Measurements from ENCODE around the gene CD248.

Gene CD248

DNA sequence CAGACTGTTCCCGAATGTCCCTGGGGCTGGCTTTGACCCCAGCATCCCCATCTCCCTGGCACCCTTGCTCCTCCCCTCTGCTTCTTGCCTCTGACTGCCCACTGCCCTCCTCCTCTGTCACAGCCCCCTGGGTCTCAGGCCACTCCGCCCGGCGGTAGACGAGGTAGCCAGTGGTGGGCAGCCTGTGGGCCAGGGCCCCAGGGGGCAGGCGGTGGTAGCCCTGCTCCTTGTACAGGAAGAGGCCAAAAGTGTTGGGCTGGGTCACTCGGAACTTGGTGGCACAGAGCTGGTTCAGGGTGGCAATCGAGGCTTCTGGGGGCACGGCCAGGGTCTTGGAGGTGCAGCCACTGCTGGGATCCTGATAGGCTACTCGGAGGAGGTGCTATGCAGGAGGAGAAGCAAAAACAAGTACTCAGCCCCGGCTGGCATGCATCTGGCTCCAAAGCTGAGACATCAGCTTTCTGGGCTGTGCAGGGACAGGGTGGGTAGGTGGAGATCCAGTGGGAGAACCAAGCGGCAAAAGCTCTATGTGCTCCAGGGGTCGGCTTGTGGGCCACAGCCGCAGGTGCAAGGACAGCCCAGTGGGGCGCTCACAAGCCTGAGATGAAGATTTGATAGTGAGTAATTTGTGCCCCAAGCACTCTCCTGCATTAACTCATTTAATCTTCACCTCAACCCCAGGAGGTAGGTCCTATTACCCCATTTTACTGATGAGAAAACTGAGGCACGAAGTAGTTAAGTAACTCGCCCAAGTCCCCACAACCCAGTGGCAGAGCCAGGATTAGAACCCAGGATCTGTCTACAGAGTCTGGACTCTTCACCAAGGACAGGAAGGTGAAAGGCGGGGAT lies 15.8 kb upstream of the CD248 start:
- H3K9ac ChIP-seq (ENCODE audit: low read depth, low read length), result no peak overlapping the region
- H3K27me3 ChIP-seq (ENCODE audit: insufficient read depth, low read length), result peaks cover 18% of the 10 kb centered on the region
- H3K4me3 ChIP-seq (ENCODE audit: low read length), result no peak overlapping the region
- no peaks in the 10 kb centered on the region for H3K9me3 ChIP-seq (ENCODE audit: insufficient read depth, low read depth, low read length)
- H3K36me3 ChIP-seq (ENCODE audit: insufficient read depth, low read depth, low read length), result no peaks in the 10 kb centered on the region
- peaks cover 6% of the 10 kb centered on the region; the same call in 1 of the 2 replicates for H3K4me1 ChIP-seq (ENCODE audit: insufficient read depth, low read length)
- H3K27ac ChIP-seq (ENCODE audit: low read length), result no peak overlapping the region

DNA sequence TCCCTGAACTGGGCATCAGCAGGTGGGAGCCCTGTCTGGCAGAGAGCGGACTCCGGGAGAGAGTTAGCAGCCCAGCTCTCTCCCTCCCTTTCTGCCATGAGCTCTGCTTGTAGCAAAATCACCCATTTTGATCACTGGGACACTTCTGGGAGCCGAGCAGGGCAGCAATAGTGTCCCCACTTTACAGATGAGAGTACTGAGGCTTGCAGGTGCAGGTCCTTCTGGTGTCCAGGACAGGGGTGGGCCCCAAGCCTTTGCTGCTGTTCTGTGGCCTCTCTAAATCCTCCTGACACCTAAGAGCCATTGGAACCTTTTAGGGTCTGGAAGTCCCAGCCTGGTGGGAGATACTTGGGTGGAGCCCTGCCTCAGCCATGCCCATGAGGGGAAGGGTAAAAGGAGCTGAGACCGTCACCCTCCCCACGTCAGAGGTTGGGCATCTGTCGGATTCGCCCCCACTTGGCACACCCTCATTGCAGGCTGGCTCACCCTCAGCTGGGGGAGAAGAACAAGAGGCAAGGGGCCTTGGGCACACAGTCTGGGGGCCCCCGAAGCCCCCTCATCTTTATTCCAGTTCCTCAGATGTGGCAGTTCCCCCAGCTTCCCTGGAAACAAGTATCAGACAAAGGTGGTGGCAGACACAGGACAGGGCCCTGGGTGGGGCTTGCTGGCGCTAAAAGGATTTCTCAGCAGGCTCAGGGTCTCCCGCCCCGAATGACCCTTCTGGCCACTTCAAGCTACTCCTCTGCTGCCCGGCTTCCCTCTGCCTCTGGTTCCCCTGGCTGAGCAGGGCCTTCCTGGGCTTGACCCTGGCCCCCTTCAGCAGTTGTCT lies 14.9 kb upstream of the CD248 start:
- Histone ChIP-seq H3K4me1 (ENCODE audit: insufficient read depth, low read length) (peaks cover 6% of the 10 kb centered on the region; the same call in 1 of the 2 replicates), H3K9me3 (ENCODE audit: insufficient read depth, low read depth, low read length) (no peaks in the 10 kb centered on the region), H3K4me3 (ENCODE audit: low read length) (no peak overlapping the region), H3K9ac (ENCODE audit: low read depth, low read length) (no peak overlapping the region), H3K27me3 (ENCODE audit: insufficient read depth, low read length) (peaks cover 23% of the 10 kb centered on the region), H3K36me3 (ENCODE audit: insufficient read depth, low read depth, low read length) (no peaks in the 10 kb centered on the region), H3K27ac (ENCODE audit: low read length) (no peak overlapping the region)

DNA sequence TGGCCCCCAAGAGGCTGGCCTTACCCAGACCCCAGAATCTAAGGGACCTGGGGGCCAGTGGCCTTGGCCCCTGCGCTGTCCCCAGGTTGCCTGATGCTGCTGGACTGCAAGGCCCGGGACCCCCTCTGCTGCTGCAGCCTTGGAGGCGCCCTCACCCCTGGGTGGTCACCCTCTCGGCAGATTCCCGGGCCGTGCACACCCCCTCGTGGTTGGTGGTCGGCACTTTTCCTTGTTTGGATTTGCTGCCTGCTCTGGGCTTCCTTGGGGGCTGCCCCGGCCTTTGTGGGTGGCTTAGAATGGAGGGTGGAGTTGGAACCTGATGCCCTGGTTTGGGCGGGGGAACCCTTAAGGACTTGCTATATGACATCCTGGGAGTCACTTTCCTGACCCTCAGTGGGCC lies 14.1 kb upstream of the CD248 start:
- Histone ChIP-seq H3K27ac (ENCODE audit: low read length) (no peak overlapping the region), H3K27me3 (ENCODE audit: insufficient read depth, low read length) (peaks cover 21% of the 10 kb centered on the region), H3K9me3 (ENCODE audit: insufficient read depth, low read depth, low read length) (no peaks in the 10 kb centered on the region), H3K9ac (ENCODE audit: low read depth, low read length) (no peak overlapping the region), H3K4me3 (ENCODE audit: low read length) (no peak overlapping the region), H3K36me3 (ENCODE audit: insufficient read depth, low read depth, low read length) (no peaks in the 10 kb centered on the region), H3K4me1 (ENCODE audit: insufficient read depth, low read length) (peaks cover 6% of the 10 kb centered on the region; the same call in 1 of the 2 replicates)

DNA sequence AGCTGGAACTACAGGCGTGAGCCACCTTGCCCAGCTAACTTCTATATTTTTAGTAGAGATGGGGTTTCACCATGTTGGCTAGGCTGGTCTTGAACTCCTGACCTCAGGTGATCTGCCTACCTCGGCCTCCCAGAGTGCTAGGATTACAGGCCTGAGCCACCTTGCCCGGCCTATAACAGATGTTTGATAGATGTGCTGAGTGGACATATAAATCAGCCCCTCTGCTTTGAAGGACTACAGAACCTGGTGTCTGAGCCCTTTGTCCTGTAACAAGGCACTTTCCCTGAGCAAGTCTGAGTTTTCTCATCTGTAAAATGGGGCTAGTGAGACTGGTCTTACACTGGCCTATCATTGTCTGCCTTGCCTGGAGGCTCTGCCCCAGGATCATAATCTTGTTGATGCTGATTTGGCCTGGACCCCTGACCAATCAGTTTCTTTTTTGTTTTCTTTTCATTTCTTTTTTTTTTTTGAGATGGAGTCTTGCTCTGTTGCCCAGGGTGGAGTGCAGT lies 12.4 kb upstream of the CD248 start:
- Histone ChIP-seq H3K9me3 (ENCODE audit: insufficient read depth, low read depth, low read length) (no peaks in the 10 kb centered on the region), H3K4me1 (ENCODE audit: insufficient read depth, low read length) (peaks cover 4% of the 10 kb centered on the region; the same call in 1 of the 2 replicates), H3K27ac (ENCODE audit: low read length) (no peak overlapping the region), H3K36me3 (ENCODE audit: insufficient read depth, low read depth, low read length) (no peaks in the 10 kb centered on the region), H3K9ac (ENCODE audit: low read depth, low read length) (no peak overlapping the region), H3K27me3 (ENCODE audit: insufficient read depth, low read length) (peaks cover 11% of the 10 kb centered on the region), H3K4me3 (ENCODE audit: low read length) (no peak overlapping the region)

DNA sequence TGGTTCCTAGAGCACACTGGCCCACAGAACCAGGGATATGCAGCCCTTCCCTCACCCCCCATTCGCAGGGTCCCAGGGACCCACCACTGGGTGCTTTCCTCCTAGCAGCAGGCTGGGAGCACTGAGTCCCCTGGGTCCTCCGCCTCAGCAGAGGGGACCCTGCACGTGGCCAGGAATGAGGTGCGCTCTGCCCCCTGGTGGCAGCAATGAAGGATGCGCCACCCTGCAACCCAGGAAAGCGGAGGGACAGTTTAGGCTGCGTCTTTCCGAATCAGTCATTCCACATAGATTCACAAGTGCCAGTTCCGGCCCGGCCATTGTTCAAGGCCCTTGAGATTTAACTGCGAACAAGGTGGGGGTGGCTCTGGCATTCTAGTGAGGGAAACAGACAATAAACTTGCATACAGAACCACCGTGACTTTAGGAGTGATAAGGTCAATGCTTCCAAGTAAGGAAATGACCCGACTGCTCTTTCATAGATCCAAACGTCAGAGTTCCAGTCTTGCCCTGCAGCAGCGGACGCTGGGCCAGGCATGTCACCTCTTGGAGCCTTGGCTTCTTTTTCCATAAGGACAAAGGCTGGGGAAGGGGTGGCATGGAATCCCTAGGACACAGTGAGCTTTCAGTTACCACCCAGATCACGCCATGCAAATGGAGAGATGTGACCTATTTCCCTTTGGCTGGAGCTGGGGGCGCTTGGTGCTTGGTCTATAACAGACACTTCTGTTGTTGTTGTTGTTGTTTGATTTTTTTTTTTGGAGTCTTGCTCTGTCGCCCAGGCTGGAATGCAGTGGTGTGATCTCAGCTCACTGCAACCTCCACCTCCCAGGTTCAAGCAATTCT lies 11.7 kb upstream of the CD248 start:
- H3K9me3 ChIP-seq (ENCODE audit: insufficient read depth, low read depth, low read length), result no peaks in the 10 kb centered on the region
- peak overlapping the region; percentile 40; the same call in 1 of the 2 replicates for H3K9ac ChIP-seq (ENCODE audit: low read depth, low read length)
- H3K4me3 ChIP-seq (ENCODE audit: low read length), result peak overlapping the region; percentile 37
- peaks cover 11% of the 10 kb centered on the region for H3K27me3 ChIP-seq (ENCODE audit: insufficient read depth, low read length)
- H3K4me1 ChIP-seq (ENCODE audit: insufficient read depth, low read length), result peaks cover 4% of the 10 kb centered on the region; the same call in 1 of the 2 replicates
- H3K27ac ChIP-seq (ENCODE audit: low read length), result no peak overlapping the region
- H3K36me3 ChIP-seq (ENCODE audit: insufficient read depth, low read depth, low read length), result no peaks in the 10 kb centered on the region

DNA sequence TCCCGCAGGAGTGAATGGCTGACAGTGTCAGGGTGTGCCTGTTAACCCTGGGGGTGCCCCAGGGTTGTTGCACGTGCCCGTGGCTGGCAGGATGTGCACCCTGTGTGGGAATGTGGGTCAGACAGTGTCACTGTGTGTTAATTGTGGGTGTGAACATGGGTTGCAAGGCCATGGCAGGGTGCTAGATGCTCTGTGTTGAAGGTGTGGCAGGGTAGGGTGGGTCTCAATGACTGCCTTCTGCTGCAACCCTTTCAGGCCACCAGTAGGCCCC lies 11.1 kb upstream of the CD248 start:
- no peak overlapping the region for H3K9ac ChIP-seq (ENCODE audit: low read depth, low read length)
- H3K36me3 ChIP-seq (ENCODE audit: insufficient read depth, low read depth, low read length), result no peaks in the 10 kb centered on the region
- H3K4me1 ChIP-seq (ENCODE audit: insufficient read depth, low read length), result peaks cover 4% of the 10 kb centered on the region; the same call in 1 of the 2 replicates
- H3K4me3 ChIP-seq (ENCODE audit: low read length), result no peak overlapping the region
- no peak overlapping the region for H3K27ac ChIP-seq (ENCODE audit: low read length)
- peaks cover 11% of the 10 kb centered on the region for H3K27me3 ChIP-seq (ENCODE audit: insufficient read depth, low read length)
- H3K9me3 ChIP-seq (ENCODE audit: insufficient read depth, low read depth, low read length), result no peaks in the 10 kb centered on the region

DNA sequence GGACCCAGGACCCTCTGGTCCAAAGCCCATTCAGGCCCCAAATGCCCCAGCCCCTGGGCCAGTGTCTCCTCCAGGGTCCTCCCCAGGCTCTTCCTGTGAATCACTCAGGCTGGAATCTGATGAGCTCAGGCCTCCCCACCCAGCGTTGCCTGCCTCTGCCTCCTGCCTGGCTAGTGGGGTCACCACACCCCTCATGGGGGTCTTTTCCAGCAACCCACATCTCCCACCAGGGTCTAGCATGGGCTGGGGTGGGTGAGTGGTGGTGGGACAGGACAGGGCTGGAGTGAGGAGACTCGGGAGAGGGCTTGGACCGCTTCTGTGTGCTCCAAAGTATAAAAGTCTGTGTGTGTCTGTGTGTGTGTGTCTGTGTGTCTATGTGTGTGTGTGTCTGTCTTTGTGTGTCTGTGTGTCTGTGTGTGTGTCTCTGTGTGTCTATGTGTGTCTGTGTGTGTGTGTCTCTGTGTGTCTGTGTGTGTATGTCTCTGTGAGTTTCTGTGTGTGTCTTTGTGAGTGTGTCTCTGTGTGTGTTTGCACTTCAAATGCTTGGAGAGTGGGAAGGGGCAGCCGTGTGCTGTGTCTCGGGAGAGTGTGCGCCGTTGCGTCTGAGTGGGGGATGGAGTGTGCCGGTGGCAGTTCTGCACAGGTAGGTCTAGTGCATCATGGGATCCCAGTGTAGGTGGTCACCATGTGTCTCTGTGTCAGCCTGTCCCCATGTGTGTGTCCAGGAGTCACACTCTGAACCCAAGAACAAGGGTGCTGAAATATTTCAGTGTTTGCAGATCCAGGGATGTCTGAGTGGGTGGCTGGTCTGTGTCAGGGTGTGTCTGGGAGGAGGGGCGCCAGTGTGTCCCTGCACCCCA lies 10.6 kb upstream of the CD248 start:
- Histone ChIP-seq H3K9ac (ENCODE audit: low read depth, low read length) (no peak overlapping the region), H3K4me3 (ENCODE audit: low read length) (no peak overlapping the region), H3K36me3 (ENCODE audit: insufficient read depth, low read depth, low read length) (no peaks in the 10 kb centered on the region), H3K4me1 (ENCODE audit: insufficient read depth, low read length) (peaks cover 4% of the 10 kb centered on the region; the same call in 1 of the 2 replicates), H3K27me3 (ENCODE audit: insufficient read depth, low read length) (peaks cover 11% of the 10 kb centered on the region), H3K27ac (ENCODE audit: low read length) (no peak overlapping the region), H3K9me3 (ENCODE audit: insufficient read depth, low read depth, low read length) (no peaks in the 10 kb centered on the region)

DNA sequence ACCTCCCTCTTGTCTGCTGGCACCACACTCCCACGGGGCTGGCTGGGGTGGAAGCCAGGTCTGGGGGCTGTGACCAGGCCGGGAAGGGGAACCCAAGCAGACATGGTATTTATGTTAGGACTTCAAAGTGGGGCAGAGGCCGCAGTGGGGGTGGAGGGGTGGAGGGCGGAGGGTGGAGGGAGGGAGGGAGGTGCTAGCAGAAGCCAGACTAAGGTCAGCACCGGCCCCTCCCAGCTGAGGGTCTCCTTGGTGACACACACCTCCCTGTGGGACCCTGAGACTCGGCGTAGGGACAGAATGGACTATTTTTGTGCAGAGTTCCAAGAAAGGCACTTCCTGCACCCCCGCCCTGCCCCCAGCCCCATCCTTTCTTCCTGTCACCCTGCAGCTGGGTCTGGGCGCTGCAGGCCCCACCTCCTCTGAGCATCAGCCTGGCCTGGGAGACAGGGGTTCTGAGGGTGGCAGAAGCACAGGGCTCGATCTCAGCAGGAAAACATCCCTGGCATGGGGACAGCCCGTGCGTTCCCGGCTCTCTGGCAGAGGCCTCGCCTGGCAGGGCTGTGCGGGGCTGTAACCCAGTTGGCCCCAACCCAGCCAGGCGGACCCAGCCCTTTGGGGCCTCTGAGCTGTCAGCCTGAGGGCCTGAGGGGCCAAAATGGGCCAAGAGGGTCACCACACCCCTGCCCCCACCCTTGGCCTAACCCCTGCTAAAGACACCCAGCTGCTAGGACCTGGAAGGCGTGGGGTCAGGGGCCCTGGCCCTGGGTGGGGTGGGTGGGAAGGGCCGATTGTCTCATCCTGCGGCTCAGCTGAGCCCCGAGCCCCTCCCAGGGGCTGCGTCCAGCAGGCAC lies 9.6 kb upstream of the CD248 start:
- Histone ChIP-seq H3K4me3 (ENCODE audit: low read length) (no peak overlapping the region), H3K27me3 (ENCODE audit: insufficient read depth, low read length) (peaks cover 11% of the 10 kb centered on the region), H3K9me3 (ENCODE audit: insufficient read depth, low read depth, low read length) (no peaks in the 10 kb centered on the region), H3K4me1 (ENCODE audit: insufficient read depth, low read length) (peaks cover 4% of the 10 kb centered on the region; the same call in 1 of the 2 replicates), H3K27ac (ENCODE audit: low read length) (no peak overlapping the region), H3K9ac (ENCODE audit: low read depth, low read length) (no peak overlapping the region), H3K36me3 (ENCODE audit: insufficient read depth, low read depth, low read length) (no peaks in the 10 kb centered on the region)

DNA sequence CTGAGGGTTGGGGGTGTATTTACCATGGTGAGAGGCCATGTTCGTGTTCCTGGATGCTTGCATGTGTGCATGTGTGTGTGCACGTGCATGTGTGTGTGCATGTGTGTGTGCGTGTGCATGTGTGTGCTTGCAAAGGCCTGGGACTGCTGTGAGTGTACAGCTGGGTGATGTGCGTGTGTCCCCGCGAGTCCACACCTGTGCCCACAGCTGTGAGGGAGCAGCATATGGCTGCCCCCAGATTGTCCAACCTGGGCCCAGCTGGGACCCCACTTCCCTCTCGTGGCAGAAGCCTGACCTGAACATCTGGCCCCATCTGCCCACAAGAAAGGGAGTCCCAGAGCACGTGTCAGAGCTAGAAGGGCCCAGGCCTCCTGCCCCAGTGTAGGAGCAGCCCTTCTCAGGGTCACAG lies 8.4 kb upstream of the CD248 start:
- Histone ChIP-seq H3K4me3 (ENCODE audit: low read length) (no peak overlapping the region), H3K9ac (ENCODE audit: low read depth, low read length) (no peak overlapping the region), H3K27ac (ENCODE audit: low read length) (no peak overlapping the region), H3K9me3 (ENCODE audit: insufficient read depth, low read depth, low read length) (no peaks in the 10 kb centered on the region), H3K36me3 (ENCODE audit: insufficient read depth, low read depth, low read length) (no peaks in the 10 kb centered on the region), H3K27me3 (ENCODE audit: insufficient read depth, low read length) (peaks cover 11% of the 10 kb centered on the region), H3K4me1 (ENCODE audit: insufficient read depth, low read length) (peaks cover 4% of the 10 kb centered on the region; the same call in 1 of the 2 replicates)

DNA sequence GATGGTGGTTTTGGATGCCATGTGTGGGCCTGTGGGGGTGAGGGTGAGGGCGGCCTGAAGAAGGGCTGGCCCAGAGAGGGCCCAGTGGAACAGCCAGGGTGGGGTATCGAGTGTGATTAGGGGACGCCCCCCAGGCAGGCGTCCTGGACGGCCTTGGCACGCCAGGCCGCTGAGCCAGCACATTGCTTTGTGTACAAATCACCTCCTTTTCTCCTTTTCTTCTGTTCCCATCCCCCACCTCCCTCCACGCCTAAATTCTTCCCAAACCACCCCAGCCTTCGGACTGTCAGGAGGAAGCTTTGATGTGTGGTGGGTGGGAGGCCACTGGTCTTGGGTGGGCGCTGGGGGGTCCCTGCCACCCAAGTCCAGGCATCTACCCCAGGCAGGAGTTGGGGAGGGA lies 7.8 kb upstream of the CD248 start:
- no peaks in the 10 kb centered on the region for H3K36me3 ChIP-seq (ENCODE audit: insufficient read depth, low read depth, low read length)
- H3K27ac ChIP-seq (ENCODE audit: low read length), result no peak overlapping the region
- H3K9ac ChIP-seq (ENCODE audit: low read depth, low read length), result no peak overlapping the region
- H3K27me3 ChIP-seq (ENCODE audit: insufficient read depth, low read length), result peaks cover 11% of the 10 kb centered on the region
- H3K9me3 ChIP-seq (ENCODE audit: insufficient read depth, low read depth, low read length), result no peaks in the 10 kb centered on the region
- H3K4me3 ChIP-seq (ENCODE audit: low read length), result no peak overlapping the region
- peaks cover 4% of the 10 kb centered on the region; the same call in 1 of the 2 replicates for H3K4me1 ChIP-seq (ENCODE audit: insufficient read depth, low read length)
